K562 (cell line): ENCODE results near the gene SPATA2. TPM values are rescaled to one million over a fixed set of nuclear protein-coding genes. Genes with fewer than 3 reads are reported as not detected.

Experiments used
- ATAC-seq: fragments of 200-7000 bp; cut with Tn5 transposase; 3 replicates; pipeline ENCODE4 v1.9.1; 2020; ENCODE audit warnings: moderate library complexity
- BruUV-seq: library from RNA; stranded (reverse); fragments of 400-500 nt; replicated peaks from 2 replicates; lab custom pipeline; 2021; lab: Mats Ljungman, UMichigan
- CTCF ChIA-PET: fragments of 300-600 bp; formaldehyde crosslinking; extraction: SDS; loops from one replicate; lab custom pipeline; 2021; ENCODE audit warnings: low intra/inter-chr PET ratio; lab: Yijun Ruan, JAX
- POLR2A ChIA-PET: fragments of 300-600, 350-650 bp; sonication (Branson Sonifier 250); formaldehyde crosslinking; extraction: SDS; loops from one replicate; lab custom pipeline; 2021; ENCODE audit warnings: antibody characterized with exemption, inconsistent platforms; lab: Yijun Ruan, JAX
- DNase-seq, 4 experiments: peaks; one replicate each; pipeline versions ENCODE4 v3.0.0 to v3.0.0-alpha.2; 2011 to 2018; ENCODE audit warnings: low spot score in 3 of 4, mixed read lengths in 3 of 4; ENCODE audit errors: extremely low read depth in 1 of 4
- FAIRE-seq: peaks from 2 replicates; lab custom pipeline; 2011; peaks lifted over from hg19 to GRCh38; lab: Jason Lieb, UNC
- H2AFZ ChIP-seq: 2 replicates; pipeline ENCODE4 v1.6.0; 2011; ENCODE audit warnings: low read depth, low read length, control low read depth, inconsistent platforms
- H3K27ac ChIP-seq: fragments of 200-600 bp; 3 replicates; pipeline ENCODE4 v1.8.0; 2011; ENCODE audit warnings: low read depth, mild to moderate bottlenecking, control low read depth, inconsistent platforms, low read length, moderate library complexity, mixed read lengths; ENCODE audit errors: extremely low read depth
- H3K27me3 ChIP-seq, 2 experiments: fragments of 300-600 bp in 1 of 2; 2 replicates in 1 of 2; 3 replicates in 1 of 2; pipeline versions ENCODE4 v1.6.0 to v1.8.0; 2011; ENCODE audit warnings: inconsistent platforms in 2 of 2, low read length in 2 of 2, mild to moderate bottlenecking in 1 of 2, mixed read lengths in 1 of 2, moderate library complexity in 1 of 2; ENCODE audit not compliant: control insufficient read depth in 2 of 2, insufficient read depth in 2 of 2
- H3K36me3 ChIP-seq: fragments of 300-600 bp; 3 replicates; pipeline ENCODE4 v1.8.0; 2011; ENCODE audit warnings: mild to moderate bottlenecking, low read length, inconsistent platforms; ENCODE audit not compliant: control insufficient read depth, insufficient read depth
- H3K4me1 ChIP-seq, 2 experiments: fragments of 200-600 bp in 1 of 2; replicated peaks in 1 of 2; 2 replicates in 1 of 2; 3 replicates in 1 of 2; pipeline versions ENCODE4 v1.5.1 to v1.8.0; 2011; ENCODE audit warnings: inconsistent platforms in 2 of 2, low read length in 2 of 2, mild to moderate bottlenecking in 1 of 2, mixed read lengths in 1 of 2, moderate library complexity in 1 of 2; ENCODE audit not compliant: control insufficient read depth in 2 of 2, insufficient read depth in 2 of 2
- H3K4me2 ChIP-seq: 2 replicates; pipeline ENCODE4 v1.6.1; 2011; ENCODE audit warnings: low read length, control low read depth, inconsistent platforms, mixed read lengths; ENCODE audit not compliant: insufficient read depth
- H3K4me3 ChIP-seq: fragments of 200-600 bp; sonication (generic), shearing (Covaris generic); 2 replicates; pipeline ENCODE4 v1.5.1; 2016; ENCODE audit warnings: control low read depth, inconsistent platforms
- H3K79me2 ChIP-seq: fragments of 200-600 bp; 3 replicates; pipeline ENCODE4 v1.8.0; 2011; ENCODE audit warnings: low read length, inconsistent platforms; ENCODE audit not compliant: control insufficient read depth, insufficient read depth
- H3K9ac ChIP-seq, 2 experiments: 2 replicates each; pipeline versions ENCODE4 v1.6.0 to v1.6.1; 2011; ENCODE audit warnings: low read depth in 2 of 2, low read length in 2 of 2, control low read depth in 1 of 2, inconsistent platforms in 1 of 2, mild to moderate bottlenecking in 1 of 2, mixed read lengths in 1 of 2; ENCODE audit not compliant: insufficient read depth in 1 of 2
- H3K9me1 ChIP-seq: one replicate; pipeline ENCODE4 v1.6.0; 2011; ENCODE audit warnings: inconsistent platforms, mild to moderate bottlenecking, low read length, moderate library complexity; ENCODE audit not compliant: control insufficient read depth, insufficient read depth
- H3K9me3 ChIP-seq: replicated peaks from 2 replicates; pipeline ENCODE4 v1.5.1; 2011; ENCODE audit warnings: low read depth, low read length, inconsistent platforms; ENCODE audit not compliant: control insufficient read depth, insufficient read depth
- H4K20me1 ChIP-seq: replicated peaks from 2 replicates; pipeline ENCODE4 v1.6.1; 2011; ENCODE audit warnings: low read length, inconsistent platforms, mixed read lengths; ENCODE audit not compliant: control insufficient read depth, insufficient read depth
- CAMTA2 ChIP-seq: fragments of 250-450 bp; sonication (Bioruptor Pico); conservative IDR thresholded peaks from 2 replicates; pipeline ENCODE4 v1.5.1; 2022
- FOXO4 ChIP-seq: fragments of 450-650 bp; formaldehyde crosslinking; IDR thresholded peaks from 2 replicates; pipeline ENCODE4 v1.4.0; 2020; ENCODE audit warnings: mild to moderate bottlenecking, moderate library complexity
- HCFC1 ChIP-seq: IDR thresholded peaks from 2 replicates; pipeline ENCODE4 v1.6.1; 2012; ENCODE audit warnings: low read depth, low read length, improper control_type of control experiment
- NEUROD1 ChIP-seq: fragments of 150-350 bp; IDR thresholded peaks from 2 replicates; pipeline ENCODE4 v1.6.1; 2014; ENCODE audit warnings: borderline replicate concordance, low read length, low read depth; ENCODE audit not compliant: partially characterized antibody
- SIRT6 ChIP-seq: IDR thresholded peaks from one replicate; pipeline ENCODE4 v1.6.1; 2012; ENCODE audit warnings: low read depth, mild to moderate bottlenecking, control low read depth, inconsistent platforms, low read length, moderate library complexity
- SRSF1 ChIP-seq: fragments of 200-400 bp; formaldehyde crosslinking; IDR thresholded peaks from 2 replicates; pipeline ENCODE4 v1.6.1; 2017; ENCODE audit warnings: mild to moderate bottlenecking, low read depth, low read length, moderate library complexity
- TCF7L2 ChIP-seq: fragments of 150-350 bp; IDR thresholded peaks from 2 replicates; pipeline ENCODE4 v1.6.1; 2016; ENCODE audit warnings: low read depth, mild to moderate bottlenecking, low read length, moderate library complexity
- USF2 ChIP-seq: sonication (generic); formaldehyde crosslinking; IDR thresholded peaks from 2 replicates; pipeline ENCODE4 v1.5.0; 2020; ENCODE audit warnings: missing genetic modification reagents
- ZFX ChIP-seq: sonication (generic); formaldehyde crosslinking; IDR thresholded peaks from 2 replicates; pipeline ENCODE4 v1.8.0; 2022; ENCODE audit warnings: mild to moderate bottlenecking, missing genetic modification reagents, moderate library complexity
- ZKSCAN8 ChIP-seq: fragments of 200-800 bp; sonication (Bioruptor generic); IDR thresholded peaks from 2 replicates; pipeline ENCODE4 v1.6.1; 2016; ENCODE audit warnings: missing genetic modification characterization, missing compliant biosample characterization
- ZNF699 ChIP-seq: fragments of 250-450 bp; sonication (Bioruptor Pico); IDR thresholded peaks from 2 replicates; pipeline ENCODE4 v1.8.0; 2021; ENCODE audit warnings: mild to moderate bottlenecking, moderate library complexity; ENCODE audit not compliant: insufficient replicate concordance
- ZNF75A ChIP-seq: fragments of 450-650 bp; formaldehyde crosslinking; IDR thresholded peaks from 2 replicates; pipeline ENCODE4 v1.4.0; 2020; ENCODE audit warnings: mild to moderate bottlenecking
- in situ Hi-C: fragments of 300-500 bp; cut with MboI; formaldehyde crosslinking; loops from 4 replicates; pipeline ENCODE4 v1.15.0; 2018; ENCODE audit warnings: inconsistent platforms, mixed read lengths
- intact Hi-C: fragments of 100-400 bp; cut with micrococcal nuclease; formaldehyde crosslinking; loops from 2 replicates; pipeline ENCODE4 v1.14.2; 2022
- polyA plus RNA-seq, 8 experiments: library from polyadenylated mRNA; depleted of rRNA in 4 of 8; stranded (reverse) in 5 of 8; unstranded in 3 of 8; fragments of >200 nt; fragmentation: Nextera tagmentation in 2 of 8; fragmentation: Illumina TruSeq in 1 of 8; extraction: Ambion mirVana in 2 of 8; extraction: Trizol in 1 of 8; gene quantifications; 2 replicates each; pipeline versions ENCODE4 v1.2.1 to v1.2.3, GENCODE V29; 2011 to 2014; ENCODE audit warnings: inconsistent platforms in 1 of 8, missing spikeins in 1 of 8
- total RNA-seq, 7 experiments: library from RNA; depleted of rRNA in 6 of 7; stranded (reverse); fragments of >200 nt in 6 of 7; fragmentation: Illumina TruSeq in 2 of 7; extraction: Trizol in 2 of 7; gene quantifications; 2 replicates each; pipeline versions ENCODE4 v1.2.1 to v1.2.3, GENCODE V29; 2011 to 2021; ENCODE audit warnings: low replicate concordance in 1 of 7

Gene SPATA2
- total and polyA plus RNA-seq, 9 of the 15 experiments (the other 6 are each of a cell fraction or from before 2014, with no cell fraction given) = 0.46 to 8.2 (median 2.7) TPM

DNA sequence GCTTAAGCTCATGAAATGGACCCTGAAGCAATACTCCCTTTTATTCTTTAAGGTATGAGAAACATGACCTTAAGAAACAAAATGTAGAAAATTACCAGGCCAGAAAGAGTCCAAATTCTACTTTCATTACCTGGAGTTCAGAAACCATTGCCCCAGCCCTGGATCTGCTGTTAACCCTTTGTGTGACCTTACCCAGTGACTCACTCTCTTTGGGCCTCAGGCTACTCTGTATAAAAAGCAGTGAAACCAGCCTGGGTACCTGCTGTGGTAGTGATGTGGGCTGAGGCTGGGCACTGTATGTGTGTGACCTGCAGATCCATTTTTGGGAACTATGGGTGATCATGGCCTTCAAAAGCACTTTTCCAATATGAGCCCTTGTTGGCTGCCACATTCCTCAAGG lies 55.5 kb downstream of the SPATA2 start:
- Histone ChIP-seq H3K4me1 (no peaks in the 10 kb centered on the region), H3K4me2 (no peak overlapping the region), H4K20me1 (no peaks in the 10 kb centered on the region), H2AFZ (no peak overlapping the region), H3K9ac (no peak overlapping the region), H3K4me3 (no peak overlapping the region), H3K9me3 (no peaks in the 10 kb centered on the region), H3K9me1 (no peaks in the 10 kb centered on the region), H3K27me3 (no peaks in the 10 kb centered on the region), H3K36me3 (peaks cover 38% of the 10 kb centered on the region; the same call in 2 of the 3 replicates)
- FAIRE-seq (no peak), DNase-seq (no peak)
- in situ Hi-C loops (no loop called here), intact Hi-C loops (no loop called here)
- ChIA-PET CTCF (interaction anchor here (0.6 kb wide), 1 partner anchor 1511 kb away, joined by 4 read pairs; no protein-coding TSS in a partner anchor), POLR2A (interaction anchor here (0.8 kb wide), 1 partner anchor 136 kb away, joined by 3 read pairs; no protein-coding TSS in a partner anchor)
- BruUV-seq = no TSS peak
- no peak for TF ChIP-seq ZKSCAN8 (CRISPR knock-in tag)
- no peak for TF ChIP-seq FOXO4 (CRISPR knock-in tag)
- no peak for TF ChIP-seq ZNF75A
- TF ChIP-seq HCFC1 = no peak
- no peak for TF ChIP-seq SRSF1
- TF ChIP-seq TCF7L2 = no peak
- TF ChIP-seq SIRT6 = no peak
- no peak for TF ChIP-seq ZFX (CRISPR knock-in tag)
- TF ChIP-seq CAMTA2 (CRISPR knock-in tag) = no peak
- TF ChIP-seq NEUROD1 = no peak
- TF ChIP-seq ZNF699 = no peak
- no peak for TF ChIP-seq USF2 (CRISPR knock-in tag)
- TF ChIP-seq, all 486 proteins: peak for 0
- Histone ChIP-seq H3K79me2 (no peaks in the 10 kb centered on the region), H3K27ac (no peak overlapping the region)
- no peak for ATAC-seq
